ENCODE data around the gene TNP1.

DNA sequence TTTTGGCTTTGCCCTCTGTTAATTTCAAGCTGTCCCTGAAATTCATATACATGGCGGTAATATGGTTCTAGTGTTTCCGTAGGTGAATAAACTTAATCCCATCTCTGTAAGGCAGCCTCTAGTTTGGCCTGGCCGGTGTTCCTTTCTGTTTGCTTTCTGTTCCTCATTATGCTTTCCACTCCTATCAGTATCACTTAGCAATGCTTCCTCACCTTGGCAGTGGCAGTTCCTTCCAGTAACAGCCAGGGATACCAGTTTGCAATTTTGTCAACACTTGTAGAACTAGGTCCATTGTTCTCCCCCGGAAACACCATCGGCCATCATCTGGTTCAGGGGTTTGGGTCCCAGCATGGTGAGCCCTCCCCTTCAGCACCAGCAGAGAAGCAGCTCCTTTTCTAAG is 18.2 kb upstream of the TNP1 start:
- no peak for TF ChIP-seq POLR2AphosphoS5 (IDR thresholded peaks at IDR 0.05)
- TF ChIP-seq, protein P1, sequence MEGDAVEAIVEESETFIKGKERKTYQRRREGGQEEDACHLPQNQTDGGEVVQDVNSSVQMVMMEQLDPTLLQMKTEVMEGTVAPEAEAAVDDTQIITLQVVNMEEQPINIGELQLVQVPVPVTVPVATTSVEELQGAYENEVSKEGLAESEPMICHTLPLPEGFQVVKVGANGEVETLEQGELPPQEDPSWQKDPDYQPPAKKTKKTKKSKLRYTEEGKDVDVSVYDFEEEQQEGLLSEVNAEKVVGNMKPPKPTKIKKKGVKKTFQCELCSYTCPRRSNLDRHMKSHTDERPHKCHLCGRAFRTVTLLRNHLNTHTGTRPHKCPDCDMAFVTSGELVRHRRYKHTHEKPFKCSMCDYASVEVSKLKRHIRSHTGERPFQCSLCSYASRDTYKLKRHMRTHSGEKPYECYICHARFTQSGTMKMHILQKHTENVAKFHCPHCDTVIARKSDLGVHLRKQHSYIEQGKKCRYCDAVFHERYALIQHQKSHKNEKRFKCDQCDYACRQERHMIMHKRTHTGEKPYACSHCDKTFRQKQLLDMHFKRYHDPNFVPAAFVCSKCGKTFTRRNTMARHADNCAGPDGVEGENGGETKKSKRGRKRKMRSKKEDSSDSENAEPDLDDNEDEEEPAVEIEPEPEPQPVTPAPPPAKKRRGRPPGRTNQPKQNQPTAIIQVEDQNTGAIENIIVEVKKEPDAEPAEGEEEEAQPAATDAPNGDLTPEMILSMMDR (IDR thresholded peaks at IDR 0.05), result no peak
